Lower leg skin (tissue), 3 donors: ENCODE data around the gene GORASP1.

ENCODE experiments used
- CTCF ChIP-seq, 3 donors: fragments of 450-650 bp; IDR thresholded peaks; one replicate each; pipeline ENCODE4 v1.5.1; 2016; ENCODE audit warnings: antibody characterized with exemption in 3 of 3, mild to moderate bottlenecking in 3 of 3, moderate library complexity in 2 of 3
- POLR2A ChIP-seq, 2 donors: fragments of 450-650 bp; IDR thresholded peaks; one replicate each; pipeline ENCODE4 v1.6.1; 2016 to 2017; ENCODE audit warnings: antibody characterized with exemption in 2 of 2, mild to moderate bottlenecking in 1 of 2, moderate library complexity in 1 of 2

- TF ChIP-seq CTCF (IDR thresholded peaks at IDR 0.05), result no peak
- no peak for TF ChIP-seq POLR2A (IDR thresholded peaks at IDR 0.05)
Observed at GRCh38 chr3:39086144-39086543, 21.3 kb downstream of the GORASP1 start.
